Keratinocyte (primary cell): ENCODE results near the gene HOXD1.

Experiments used
- CTCF ChIP-seq, 3 experiments: IDR thresholded peaks in 1 of 3; conservative IDR thresholded peaks in 1 of 3; optimal IDR thresholded peaks in 1 of 3; 2 replicates in 2 of 3; 3 replicates in 1 of 3; pipeline versions ENCODE3 to v1.5.1; 2011; ENCODE audit warnings: low read length in 3 of 3, mild to moderate bottlenecking in 3 of 3, moderate library complexity in 2 of 3, control low read depth in 1 of 3, inconsistent platforms in 1 of 3; ENCODE audit not compliant: insufficient read depth in 2 of 3; ENCODE audit errors: extremely low read depth in 1 of 3
- EZH2 ChIP-seq: IDR thresholded peaks from one replicate; pipeline ENCODE4 v1.6.1; 2012; ENCODE audit warnings: inconsistent platforms, mild to moderate bottlenecking, low read length, moderate library complexity

GRCh38 chr2:176234156-176234555 lies 45.7 kb downstream of the HOXD1 start:
- TF ChIP-seq CTCF (optimal IDR thresholded peaks at IDR 0.05 in 1 of 3, IDR thresholded peaks at IDR 0.05 in 1 of 3, conservative IDR thresholded peaks at IDR 0.05 in 1 of 3; ENCODE audit: extremely low read depth in 1 of 3, insufficient read depth in 2 of 3, low read length in 3 of 3): no peak
- no peak for TF ChIP-seq EZH2
